ENCODE data around the gene TMEM184C. TPM values are rescaled to one million over a fixed set of nuclear protein-coding genes. Genes with fewer than 3 reads are reported as not detected.

TMEM184C gene
- total RNA-seq, 2 experiments from 2014 or later: 16.5 to 18.8 TPM

DNA sequence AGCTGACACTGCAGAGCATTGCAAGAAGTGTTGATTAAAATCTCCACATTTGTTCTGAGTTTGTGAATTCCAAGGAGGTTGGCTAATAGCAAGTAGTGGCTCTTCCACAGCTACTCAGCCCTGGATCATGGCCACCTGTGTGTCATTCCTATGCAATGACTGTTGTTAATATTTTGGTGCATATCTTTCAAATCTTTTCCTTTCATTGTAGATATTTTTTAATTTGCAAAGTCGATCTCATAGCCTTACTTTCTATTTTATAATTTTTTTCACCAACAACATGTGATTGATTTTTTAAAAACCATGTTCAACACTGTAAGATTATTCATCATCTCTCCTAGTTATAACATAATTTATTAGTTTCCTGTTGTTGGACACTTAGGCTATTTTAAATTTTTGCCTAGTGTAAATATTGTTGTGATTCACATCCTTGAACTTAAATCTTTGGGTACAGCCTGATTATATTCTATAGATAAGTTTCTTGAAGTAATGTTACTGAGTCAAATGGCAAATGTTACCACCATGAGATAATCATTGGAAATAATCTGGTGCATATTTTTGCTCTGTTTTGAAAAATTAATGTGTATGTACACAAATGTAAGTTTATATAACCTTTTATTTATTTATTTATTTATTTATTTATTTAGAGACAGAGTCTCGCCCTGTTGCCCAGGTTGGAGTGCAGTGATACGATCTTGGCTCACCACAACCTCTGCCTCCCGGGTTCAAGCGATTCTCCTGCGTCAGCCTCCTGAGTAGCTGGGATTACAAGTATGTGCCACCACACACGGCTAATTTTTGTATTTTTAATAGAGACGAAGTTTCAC is 97.6 kb downstream of the TMEM184C start:
- Mint-ChIP-seq H3K36me3 (ENCODE audit: low read depth) (no peaks in the 10 kb centered on the region), H3K27ac (no peak overlapping the region), H3K4me1 (peaks cover 7% of the 10 kb centered on the region), H3K4me3 (no peak overlapping the region), H3K27me3 (peaks cover 13% of the 10 kb centered on the region), H3K9me3 (no peaks in the 10 kb centered on the region)
- no peak for DNase-seq
- ChIA-PET POLR2A (no interaction called here), CTCF (interaction anchor here (1.2 to 3.9 kb wide), 3 partner anchors 10 to 152 kb away, joined by 3 to 41 read pairs (median 6); no protein-coding TSS in a partner anchor)

DNA sequence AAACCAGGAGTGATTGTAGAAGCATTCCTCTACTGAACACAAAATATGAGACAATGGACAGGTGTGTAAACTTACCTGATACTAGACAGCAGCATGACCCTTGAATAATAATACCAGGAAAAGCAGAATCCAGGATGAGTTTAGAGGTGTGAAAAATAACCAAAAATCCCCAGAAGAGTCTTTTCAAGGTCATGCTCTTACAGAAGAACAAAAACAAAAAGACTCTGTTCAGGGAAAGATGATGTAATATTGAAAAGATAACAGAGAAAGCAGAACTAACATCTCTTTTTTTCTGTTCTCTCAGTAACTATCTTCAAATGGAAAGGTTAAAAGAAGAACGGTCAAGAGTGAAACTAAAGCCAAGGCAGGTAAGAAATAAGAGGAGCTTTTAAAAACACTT is 100.7 kb downstream of the TMEM184C start:
- Mint-ChIP-seq H3K4me3 (no peak overlapping the region), H3K36me3 (ENCODE audit: low read depth) (no peaks in the 10 kb centered on the region), H3K27ac (no peak overlapping the region), H3K27me3 (peaks cover 13% of the 10 kb centered on the region), H3K4me1 (peaks cover 7% of the 10 kb centered on the region), H3K9me3 (peaks cover 3% of the 10 kb centered on the region)
- POLR2A ChIA-PET: no interaction called here
- CTCF ChIA-PET: interaction anchor here (0.6 to 2.1 kb wide), 2 partner anchors 12 to 149 kb away, joined by 3 to 8 read pairs; no protein-coding TSS in a partner anchor
- DNase-seq: no peak

Other genes with a start within 250 kb of the TMEM184C start
- not detected for gene EDNRA, start 136.3 kb upstream of the TMEM184C start, total RNA-seq
- 10 to 100 TPM; 11.0 to 12.0 TPM for gene PRMT9, start 66.8 kb downstream of the TMEM184C start, total RNA-seq
- 10 to 100 TPM; 19.7 to 22.2 TPM for gene ARHGAP10, start 114.7 kb downstream of the TMEM184C start, total RNA-seq